Activated CD4-positive, CD25-positive, alpha-beta regulatory T cell treated with anti-CD3 and anti-CD28 coated beads, Interleukin-2, amount 50 U/mL, for 16 hours (primary cell): ENCODE data around the gene SLC26A5.

Experiments
- DNase-seq: peaks from one replicate; pipeline ENCODE4 v3.0.0-alpha.2; 2020; ENCODE audit warnings: low read depth, low spot score

SLC26A5 gene

GRCh38 chr7:103347507-103348267 lies 98.3 kb downstream of the SLC26A5 start, which contains the start of gene PSMC2:
PSMC2 (plus strand) TSS chr7:103347643; CDS start chr7:103347712, 69 bp downstream.
- peak; percentile 81 for DNase-seq

- DNase-seq, result no peak
Observed at GRCh38 chr7:103346396-103346795, 99.6 kb downstream of the SLC26A5 start.

- peak; percentile 80 for DNase-seq
Observed at GRCh38 chr7:103344453-103345149, 101.4 kb downstream of the SLC26A5 start, which contains the start of gene DNAJC2. DNAJC2 (minus strand) TSS chr7:103344767; CDS start chr7:103344622, 145 bp downstream.

GRCh38 chr7:103343758-103344452 lies 102.1 kb downstream of the SLC26A5 start:
- DNase-seq, result no peak

- DNase-seq, result no peak
Observed at GRCh38 chr7:103343332-103343731, 102.7 kb downstream of the SLC26A5 start.

GRCh38 chr7:103341466-103341865 lies 104.5 kb downstream of the SLC26A5 start:
- no peak for DNase-seq

GRCh38 chr7:103338864-103339263 lies 107.1 kb downstream of the SLC26A5 start:
- DNase-seq, result no peak

- no peak for DNase-seq
Observed at GRCh38 chr7:103336761-103337160, 109.2 kb downstream of the SLC26A5 start.

GRCh38 chr7:103325744-103326143 lies 120.3 kb downstream of the SLC26A5 start:
- DNase-seq, result no peak
